Smooth muscle cell (in vitro differentiated cells): ENCODE results near the gene OBP2A. TPM values are rescaled to one million over a fixed set of nuclear protein-coding genes. Genes with fewer than 3 reads are reported as not detected.

Source experiments
- DNase-seq: peaks from one replicate; lab custom pipeline; 2025; ENCODE audit not compliant: unreplicated experiment; lab: John Stamatoyannopoulos, UW
- H2AFZ ChIP-seq: fragments of 200-600 bp; sonication (generic); 2 replicates; pipeline ENCODE4 v1.6.0; 2016; ENCODE audit warnings: antibody characterized with exemption, low read depth, mild to moderate bottlenecking
- H3F3A ChIP-seq: fragments of 200-600 bp; sonication (generic); 2 replicates; pipeline ENCODE4 v1.6.0; 2017; ENCODE audit warnings: antibody characterized with exemption, low read depth
- H3K27ac ChIP-seq: fragments of 200-600 bp; sonication (generic); 2 replicates; pipeline ENCODE4 v1.5.1; 2016; ENCODE audit warnings: low read depth, mild to moderate bottlenecking
- H3K27me3 ChIP-seq: fragments of 200-600 bp; sonication (generic); 2 replicates; pipeline ENCODE4 v1.6.1; 2016; ENCODE audit warnings: low read depth, mild to moderate bottlenecking
- H3K36me3 ChIP-seq: fragments of 200-600 bp; sonication (generic); 2 replicates; pipeline ENCODE4 v1.5.1; 2016; ENCODE audit warnings: low read depth
- H3K4me1 ChIP-seq: fragments of 200-600 bp; sonication (generic); 2 replicates; pipeline ENCODE4 v1.5.1; 2016; ENCODE audit warnings: low read depth
- H3K4me2 ChIP-seq: fragments of 200-600 bp; sonication (generic); 2 replicates; pipeline ENCODE4 v1.6.0; 2016; ENCODE audit warnings: mild to moderate bottlenecking
- H3K4me3 ChIP-seq: fragments of 200-600 bp; sonication (generic); 2 replicates; pipeline ENCODE4 v1.5.1; 2016; ENCODE audit warnings: mild to moderate bottlenecking
- H3K79me2 ChIP-seq: fragments of 200-600 bp; sonication (generic); 2 replicates; pipeline ENCODE4 v1.6.0; 2016; ENCODE audit warnings: low read depth, mild to moderate bottlenecking
- H3K9ac ChIP-seq: fragments of 200-600 bp; sonication (generic); 2 replicates; pipeline ENCODE4 v1.6.0; 2016; ENCODE audit warnings: low read depth
- H3K9me3 ChIP-seq: fragments of 200-600 bp; sonication (generic); replicated peaks from 2 replicates; pipeline ENCODE4 v1.5.1; 2016; ENCODE audit warnings: low read depth
- H4K20me1 ChIP-seq: fragments of 200-600 bp; sonication (generic); 2 replicates; pipeline ENCODE4 v1.6.0; 2016; ENCODE audit warnings: low read depth
- WGBS: methylation state at CpG from one replicate; pipeline ENCODE4 v1.1.7; 2016; ENCODE audit warnings: low lambda C conversion rate; 5-methylcytosine and 5-hydroxymethylcytosine counted together
- polyA plus RNA-seq: library from polyadenylated mRNA; unstranded; fragments of >200 nt; fragmentation: Nextera tagmentation; extraction: Ambion mirVana; gene quantifications from 2 replicates; pipeline ENCODE4 v1.2.1, GENCODE V29; 2016
- total RNA-seq: library from RNA; depleted of rRNA; stranded (reverse); fragments of >200 nt; gene quantifications from 2 replicates; pipeline ENCODE4 v1.2.3, GENCODE V29; 2014
- TF ChIP-seq, protein P1 (sequence below): fragments of 200-600 bp; sonication (generic); IDR thresholded peaks from 2 replicates; pipeline ENCODE4 v1.5.1; 2017; ENCODE audit warnings: borderline replicate concordance, mild to moderate bottlenecking, antibody characterized with exemption; ENCODE audit not compliant: insufficient read depth, poor library complexity, severe bottlenecking

The OBP2A gene
- total and polyA plus RNA-seq, 2 experiments from 2014 or later: 0.61 TPM; not detected in 1

GRCh38 chr9:135584934-135585333 lies 39.0 kb downstream of the OBP2A start:
- H3K9ac ChIP-seq: no peak overlapping the region
- TF ChIP-seq, protein P1, sequence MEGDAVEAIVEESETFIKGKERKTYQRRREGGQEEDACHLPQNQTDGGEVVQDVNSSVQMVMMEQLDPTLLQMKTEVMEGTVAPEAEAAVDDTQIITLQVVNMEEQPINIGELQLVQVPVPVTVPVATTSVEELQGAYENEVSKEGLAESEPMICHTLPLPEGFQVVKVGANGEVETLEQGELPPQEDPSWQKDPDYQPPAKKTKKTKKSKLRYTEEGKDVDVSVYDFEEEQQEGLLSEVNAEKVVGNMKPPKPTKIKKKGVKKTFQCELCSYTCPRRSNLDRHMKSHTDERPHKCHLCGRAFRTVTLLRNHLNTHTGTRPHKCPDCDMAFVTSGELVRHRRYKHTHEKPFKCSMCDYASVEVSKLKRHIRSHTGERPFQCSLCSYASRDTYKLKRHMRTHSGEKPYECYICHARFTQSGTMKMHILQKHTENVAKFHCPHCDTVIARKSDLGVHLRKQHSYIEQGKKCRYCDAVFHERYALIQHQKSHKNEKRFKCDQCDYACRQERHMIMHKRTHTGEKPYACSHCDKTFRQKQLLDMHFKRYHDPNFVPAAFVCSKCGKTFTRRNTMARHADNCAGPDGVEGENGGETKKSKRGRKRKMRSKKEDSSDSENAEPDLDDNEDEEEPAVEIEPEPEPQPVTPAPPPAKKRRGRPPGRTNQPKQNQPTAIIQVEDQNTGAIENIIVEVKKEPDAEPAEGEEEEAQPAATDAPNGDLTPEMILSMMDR: no peak
- H3K4me2 ChIP-seq: no peak overlapping the region
- no peaks in the 10 kb centered on the region for H4K20me1 ChIP-seq
- no peak overlapping the region for H2AFZ ChIP-seq
- H3F3A ChIP-seq: no peaks in the 10 kb centered on the region
- H3K27ac ChIP-seq: no peak overlapping the region
- DNase-seq: no peak
- no peaks in the 10 kb centered on the region for H3K36me3 ChIP-seq
- 66% methylated on average over 16 of the region's 16 CpGs for WGBS
- no peaks in the 10 kb centered on the region for H3K79me2 ChIP-seq
- H3K27me3 ChIP-seq: no peaks in the 10 kb centered on the region
- no peaks in the 10 kb centered on the region for H3K4me1 ChIP-seq
- H3K9me3 ChIP-seq: no peaks in the 10 kb centered on the region
- H3K4me3 ChIP-seq: no peak overlapping the region

- no peak overlapping the region for H3K4me3 ChIP-seq
- no peaks in the 10 kb centered on the region for H3K4me1 ChIP-seq
- no peaks in the 10 kb centered on the region for H3K79me2 ChIP-seq
- H3K9me3 ChIP-seq: no peaks in the 10 kb centered on the region
- no peak overlapping the region for H2AFZ ChIP-seq
- no peaks in the 10 kb centered on the region for H3F3A ChIP-seq
- H3K9ac ChIP-seq: no peak overlapping the region
- TF ChIP-seq, protein P1: no peak
- no peaks in the 10 kb centered on the region for H3K27me3 ChIP-seq
- DNase-seq: no peak
- H3K27ac ChIP-seq: no peak overlapping the region
- 88% methylated on average over 15 of the region's 15 CpGs for WGBS
- no peak overlapping the region for H3K4me2 ChIP-seq
- H4K20me1 ChIP-seq: no peaks in the 10 kb centered on the region
- H3K36me3 ChIP-seq: no peaks in the 10 kb centered on the region
Observed at GRCh38 chr9:135586601-135587109, 40.7 kb downstream of the OBP2A start.

GRCh38 chr9:135587658-135588057 lies 41.7 kb downstream of the OBP2A start:
- TF ChIP-seq, protein P1: no peak
- no peaks in the 10 kb centered on the region for H3K79me2 ChIP-seq
- H3K9ac ChIP-seq: no peak overlapping the region
- 18% methylated on average over 4 of the region's 7 CpGs for WGBS
- no peak overlapping the region for H3K27ac ChIP-seq
- H3K4me1 ChIP-seq: no peaks in the 10 kb centered on the region
- no peaks in the 10 kb centered on the region for H3F3A ChIP-seq
- H3K27me3 ChIP-seq: no peaks in the 10 kb centered on the region
- H3K4me3 ChIP-seq: no peak overlapping the region
- H4K20me1 ChIP-seq: no peaks in the 10 kb centered on the region
- H3K36me3 ChIP-seq: no peaks in the 10 kb centered on the region
- H3K9me3 ChIP-seq: no peaks in the 10 kb centered on the region
- no peak overlapping the region for H2AFZ ChIP-seq
- no peak overlapping the region for H3K4me2 ChIP-seq
- DNase-seq: no peak

GRCh38 chr9:135588371-135588770 lies 42.4 kb downstream of the OBP2A start:
- Histone ChIP-seq H3K79me2 (no peaks in the 10 kb centered on the region), H3K27ac (no peak overlapping the region), H2AFZ (no peak overlapping the region), H4K20me1 (no peaks in the 10 kb centered on the region), H3K9me3 (no peaks in the 10 kb centered on the region), H3K27me3 (no peaks in the 10 kb centered on the region), H3K36me3 (no peaks in the 10 kb centered on the region), H3F3A (no peaks in the 10 kb centered on the region), H3K4me1 (no peaks in the 10 kb centered on the region), H3K9ac (no peak overlapping the region), H3K4me3 (no peak overlapping the region), H3K4me2 (no peak overlapping the region)
- DNase-seq: no peak
- TF ChIP-seq, protein P1: no peak
- WGBS: 96% methylated on average over 9 of the region's 9 CpGs
